Fibroblast of peridontal ligament (primary cell): Measurements from ENCODE around the gene PSMB7.

Experiments used
- DNase-seq: peaks from one replicate; pipeline ENCODE4 v3.0.0-alpha.2; 2010; ENCODE audit errors: extremely low read depth

PSMB7 gene

GRCh38 chr9:124345751-124346281 is 69.4 kb downstream of the PSMB7 start:
- no peak for DNase-seq

DNA sequence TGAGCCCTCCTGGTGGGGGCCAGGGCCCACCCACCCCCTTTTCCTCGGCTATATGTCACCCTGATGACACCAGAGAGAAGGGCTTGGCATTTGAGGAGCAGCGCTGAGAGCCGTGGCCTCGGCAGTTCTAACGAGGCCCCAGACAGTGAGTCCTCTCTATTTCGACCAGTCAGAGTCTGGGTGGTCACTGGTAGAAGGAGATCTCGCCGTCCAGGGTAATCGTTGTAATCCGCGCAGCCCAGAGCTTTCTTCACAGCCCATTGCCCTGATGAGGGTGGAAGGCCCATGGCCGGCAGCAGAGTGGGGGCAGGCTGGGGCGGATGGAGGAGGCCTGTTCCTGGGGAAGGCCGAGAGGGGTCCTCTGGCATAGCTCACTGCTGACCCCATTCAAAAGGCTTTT is 70.2 kb downstream of the PSMB7 start:
- no peak for DNase-seq

DNA sequence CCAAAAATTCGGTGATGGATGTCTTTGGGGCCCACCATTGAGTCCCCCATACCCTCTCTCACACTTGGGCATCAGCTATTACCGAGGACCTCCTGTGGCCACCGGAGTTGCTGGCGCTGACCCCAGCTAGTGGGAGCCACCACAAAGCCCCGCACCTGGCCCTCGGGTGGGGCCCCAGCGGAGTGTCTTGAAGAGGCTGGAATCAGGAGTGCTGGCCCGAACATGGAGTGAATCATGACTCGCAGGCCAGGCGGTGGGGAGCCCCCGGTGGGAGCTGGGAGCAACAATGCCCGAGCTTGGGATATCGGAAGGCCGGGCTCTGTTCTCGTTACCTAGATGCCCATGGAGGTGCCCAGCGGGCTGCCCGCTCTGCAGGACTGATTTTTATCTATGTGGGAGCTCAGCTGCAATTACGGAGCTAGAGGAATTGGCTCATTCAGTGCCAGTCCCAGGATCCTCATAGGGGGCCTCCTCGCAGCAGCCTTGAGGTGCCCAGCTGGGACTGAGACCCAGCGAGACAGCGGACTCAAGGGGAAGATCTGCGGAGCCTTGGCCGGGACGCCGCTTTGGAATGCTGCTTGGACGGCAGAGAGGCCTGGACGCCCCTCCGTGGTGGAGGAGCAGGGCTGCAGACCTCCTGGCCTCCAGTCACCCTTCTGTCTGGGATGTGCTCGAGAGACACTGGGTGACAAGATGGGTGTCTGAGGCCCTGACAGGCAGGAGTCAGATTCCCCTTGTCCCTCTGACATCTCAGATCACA is 70.8 kb downstream of the PSMB7 start:
- no peak for DNase-seq

- no peak for DNase-seq
Measured at GRCh38 chr9:124343533-124344290, 71.5 kb downstream of the PSMB7 start.

DNA sequence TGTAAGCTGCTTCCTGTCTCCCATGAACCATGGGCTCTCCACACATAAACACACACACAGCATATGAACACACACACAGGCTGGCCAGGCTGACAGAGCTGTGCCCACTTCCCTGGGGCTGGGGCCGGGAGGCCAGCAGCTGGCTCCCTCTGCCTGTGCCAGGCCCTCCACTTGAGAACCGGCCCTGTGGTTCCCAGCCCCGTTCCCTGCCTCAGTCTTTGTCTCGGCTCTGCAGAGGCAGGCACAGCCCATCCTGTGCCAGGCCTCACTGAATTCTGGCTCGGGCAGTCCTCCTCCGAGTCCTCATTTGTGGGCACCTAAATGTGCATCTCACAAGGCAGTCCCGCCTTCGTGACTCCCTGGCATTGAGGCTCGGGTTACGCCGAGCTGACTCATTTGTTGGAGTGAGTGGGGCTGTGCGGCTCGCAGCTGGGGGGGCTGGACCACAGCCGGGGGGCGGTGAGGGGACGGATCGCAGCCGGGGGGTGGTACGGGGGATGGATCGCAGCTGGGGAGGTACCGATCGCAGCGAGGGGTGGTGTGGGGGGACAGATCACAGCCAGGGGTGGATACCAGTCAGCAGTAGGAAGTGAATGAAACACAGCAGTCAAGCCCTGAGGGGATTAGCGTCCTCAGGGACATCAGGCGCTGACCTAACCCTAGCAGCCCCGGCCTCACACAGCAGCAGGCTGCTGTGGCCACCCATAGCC is 72.3 kb downstream of the PSMB7 start:
- peak; percentile 93 for DNase-seq

GRCh38 chr9:124342402-124342775 is 72.9 kb downstream of the PSMB7 start:
- DNase-seq: no peak

GRCh38 chr9:124341455-124342170 is 73.6 kb downstream of the PSMB7 start:
- DNase-seq: no peak

- no peak for DNase-seq
Measured at GRCh38 chr9:124340219-124341069, 74.8 kb downstream of the PSMB7 start.

DNA sequence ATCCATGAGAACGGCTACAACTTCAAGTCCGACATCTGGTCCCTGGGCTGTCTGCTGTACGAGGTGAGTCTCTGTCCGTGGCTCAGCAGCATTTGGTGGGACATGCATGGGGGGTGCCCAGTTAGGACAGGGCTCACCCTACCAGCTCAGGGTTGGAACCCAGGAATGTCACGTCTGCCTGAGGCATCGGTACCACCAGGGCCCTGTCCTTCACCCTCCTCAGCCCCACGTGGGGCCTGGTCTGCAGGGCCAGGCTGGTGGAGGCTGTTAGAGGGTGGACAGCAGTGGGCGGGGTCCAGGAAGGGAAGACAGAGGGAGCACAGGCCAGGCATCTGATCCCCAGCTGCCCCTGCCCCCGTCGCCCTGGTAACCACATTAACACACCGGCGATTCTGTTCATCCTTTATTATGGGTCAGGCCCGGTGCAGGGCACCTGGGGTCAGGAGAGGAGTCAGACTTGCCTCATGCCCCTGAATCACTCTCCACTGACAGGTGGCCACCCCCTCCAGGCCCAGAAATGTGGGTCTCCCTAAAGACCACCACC is 75.6 kb downstream of the PSMB7 start:
- no peak for DNase-seq

DNA sequence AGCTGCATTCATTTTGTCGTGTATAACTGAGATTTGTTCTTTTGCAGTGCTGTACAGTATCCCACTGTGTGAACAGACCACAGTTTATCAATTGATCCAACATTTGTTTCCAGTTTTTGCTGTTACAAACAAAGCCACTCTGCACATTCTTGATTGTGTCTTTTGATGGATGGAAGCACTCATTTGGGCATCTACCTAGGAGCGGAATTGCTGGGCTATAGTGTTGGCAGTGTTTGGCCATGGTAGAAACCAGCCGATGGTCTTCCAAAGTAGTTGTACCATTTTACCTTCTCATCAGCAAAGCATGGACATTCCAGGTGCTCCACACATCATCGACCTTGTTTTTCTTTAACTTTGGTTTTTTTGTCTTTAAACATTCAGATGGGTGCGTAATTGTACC is 77.7 kb downstream of the PSMB7 start:
- DNase-seq: no peak

DNA sequence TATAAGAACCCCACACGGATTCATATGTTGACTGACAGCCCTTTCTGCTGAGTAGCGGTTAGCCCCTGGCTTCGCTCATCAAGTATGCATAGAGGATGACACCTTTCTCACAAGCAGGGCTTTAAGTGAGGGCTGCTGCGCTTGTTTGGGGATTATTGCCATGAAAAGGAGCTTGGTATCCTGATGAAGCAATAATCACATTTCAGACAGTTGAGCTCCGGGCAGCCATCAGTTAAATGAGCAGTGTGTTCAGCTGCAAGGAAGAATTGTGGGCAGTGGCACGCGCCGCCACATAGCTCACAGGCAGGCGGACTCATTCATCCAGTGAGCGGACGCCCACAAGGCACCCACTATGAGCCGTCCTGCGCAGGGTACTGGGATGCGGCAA is 79.9 kb downstream of the PSMB7 start:
- no peak for DNase-seq

DNA sequence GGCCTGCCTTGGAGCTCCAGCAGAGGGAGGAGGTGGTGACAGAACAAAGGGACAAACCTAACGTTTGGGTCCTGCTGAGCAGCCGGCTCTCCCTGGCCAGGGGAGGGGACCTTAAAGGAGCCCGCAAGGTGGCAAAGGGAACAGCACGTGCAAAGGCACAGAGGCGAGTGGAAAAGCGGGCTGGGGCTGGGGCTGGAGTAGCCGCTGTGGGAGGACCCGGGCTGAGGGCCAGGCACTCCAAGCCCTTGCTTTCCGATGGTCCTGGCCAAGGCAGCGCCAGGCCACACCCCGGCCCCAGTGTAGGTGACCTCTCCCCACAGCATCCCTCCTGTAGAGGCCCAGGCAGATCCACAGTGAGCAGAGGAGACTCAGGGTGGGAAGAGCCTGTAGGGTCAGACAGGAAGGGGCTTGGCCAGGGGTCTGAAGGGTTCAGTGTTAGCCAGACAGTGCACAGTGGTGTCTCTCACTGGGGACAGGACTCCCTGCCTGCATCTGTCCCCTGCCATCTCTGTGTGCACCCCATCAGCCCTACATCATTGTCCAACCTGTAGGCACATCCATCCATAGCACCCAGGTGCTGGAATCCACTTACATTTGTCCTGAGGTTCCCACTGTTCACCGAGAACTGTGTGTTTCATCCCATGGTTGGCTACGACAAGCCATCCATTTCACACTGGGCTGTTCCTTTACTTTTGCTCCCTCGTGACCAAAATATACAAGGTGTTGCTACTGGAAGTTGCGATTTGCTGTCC is 80.5 kb downstream of the PSMB7 start:
- no peak for DNase-seq

GRCh38 chr9:124333203-124333579 is 82.1 kb downstream of the PSMB7 start:
- DNase-seq: no peak

DNA sequence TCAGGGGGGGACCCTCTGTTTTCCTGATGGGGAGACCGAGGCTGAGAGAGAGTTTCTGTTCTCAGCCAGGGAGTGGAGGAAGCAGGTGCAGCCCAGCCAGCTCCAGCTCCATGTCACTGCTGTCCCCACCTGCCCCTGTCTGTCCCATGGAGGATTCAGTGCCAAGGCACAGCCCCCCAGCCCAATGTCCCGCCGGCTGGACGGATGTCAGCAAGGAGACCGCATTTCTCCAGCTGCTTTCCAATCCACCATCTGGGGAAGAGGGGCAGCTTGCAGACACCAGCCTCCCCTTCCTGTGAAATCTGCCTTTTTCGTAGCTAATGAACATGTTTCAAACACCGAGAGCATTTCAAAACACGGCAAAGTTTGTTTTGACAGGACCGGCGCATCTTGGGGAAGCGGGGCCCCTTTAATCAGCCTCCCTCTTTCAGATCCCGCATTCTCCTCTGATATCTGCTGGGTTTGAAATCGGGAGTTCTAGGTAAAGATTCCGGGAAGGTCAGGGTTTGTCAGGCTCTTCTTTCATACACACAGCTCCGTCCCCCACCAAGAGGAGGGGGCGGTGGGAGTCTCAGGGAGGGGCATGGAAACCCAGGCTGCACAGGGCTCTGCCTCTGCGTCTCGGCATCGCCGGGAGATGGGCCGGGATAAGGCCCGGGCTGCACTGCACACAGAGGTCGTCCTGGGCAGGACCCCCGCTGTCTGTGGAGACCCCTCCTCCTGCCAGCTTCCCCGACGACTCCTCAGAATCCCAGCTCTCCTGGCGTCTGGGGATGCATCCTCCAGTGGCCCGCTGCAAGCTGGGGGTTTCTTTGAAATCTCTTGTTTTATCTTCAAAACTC is 82.7 kb downstream of the PSMB7 start:
- no peak for DNase-seq

DNA sequence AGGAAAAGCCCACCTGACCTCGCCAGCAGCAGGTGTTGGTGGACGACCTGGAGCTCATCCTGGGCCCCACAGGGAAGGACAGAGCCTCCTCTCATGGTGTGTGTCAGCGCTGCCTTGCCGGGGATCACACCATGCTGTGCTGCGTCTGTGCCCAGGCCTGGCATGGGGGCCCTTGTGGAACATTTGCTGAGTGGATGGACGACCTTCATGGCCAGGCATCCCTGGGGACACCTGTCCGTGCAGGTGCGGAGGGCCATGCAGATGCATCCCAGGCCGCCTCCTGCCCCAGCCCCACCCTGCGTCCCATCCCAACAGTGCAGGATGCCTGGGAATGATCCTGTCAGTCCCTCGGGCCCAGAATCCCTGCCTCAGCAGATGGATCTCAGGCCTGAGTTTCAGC is 83.7 kb downstream of the PSMB7 start:
- DNase-seq: no peak

- DNase-seq: no peak
Measured at GRCh38 chr9:124330011-124330697, 85.1 kb downstream of the PSMB7 start.

DNA sequence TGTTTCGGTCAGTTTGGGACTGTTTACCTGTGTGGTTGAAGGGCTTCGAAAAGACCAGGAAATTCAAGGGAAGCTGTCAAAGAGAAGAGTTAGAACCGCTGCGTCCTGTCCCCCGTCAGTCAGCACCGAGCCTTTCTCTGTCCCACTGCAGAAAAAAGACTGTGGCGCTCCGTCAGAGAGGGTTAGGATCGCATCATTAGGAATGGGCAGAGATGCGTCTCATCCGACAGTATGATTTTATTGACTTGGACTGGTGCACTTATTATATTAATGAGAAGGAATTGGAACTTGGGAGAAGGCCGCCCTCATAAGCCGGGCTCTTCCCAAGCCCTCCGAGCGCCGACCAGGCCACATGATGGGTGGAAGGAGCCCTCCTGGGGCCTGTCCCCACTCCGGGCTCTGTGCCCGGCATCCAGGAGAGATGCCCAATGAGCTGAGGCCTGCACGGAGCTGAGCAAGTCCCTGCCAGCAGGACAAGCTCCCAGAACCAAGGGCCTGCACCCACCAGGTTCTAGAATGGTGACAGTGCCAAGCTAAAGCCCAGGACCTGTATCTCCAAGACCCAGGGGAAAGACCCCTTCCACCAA is 85.9 kb downstream of the PSMB7 start:
- no peak for DNase-seq

GRCh38 chr9:124328285-124328684 is 87.0 kb downstream of the PSMB7 start:
- no peak for DNase-seq
